ENCODE results near the gene KRTAP4-9.

GRCh38 chr17:41067281-41067680 lies 37.9 kb upstream of the KRTAP4-9 start:
- TF ChIP-seq CTCF (IDR thresholded peaks at IDR 0.05) (no peak), POLR2A (IDR thresholded peaks at IDR 0.05) (no peak)
